SJSA1 (cell line): ENCODE data around the gene PPP6R3. TPM values are rescaled to one million over a fixed set of nuclear protein-coding genes. Genes with fewer than 3 reads are reported as not detected.
A peak's percentile ranks its signal among the peaks of the same experiment; 100 is the strongest.
"Not testable (repeated sequence)": the region's sequence is repeated elsewhere in the genome, so short reads cannot be mapped to it uniquely, and the experiment has no call there.

Source experiments
- DNase-seq, 2 experiments: peaks; one replicate each; pipeline ENCODE4 v3.0.0-alpha.2; 2015 to 2020; ENCODE audit warnings: low spot score in 2 of 2, low read depth in 1 of 2
- H3K27ac ChIP-seq: fragments of 250-450 bp; sonication (Bioruptor Pico); 2 replicates; pipeline ENCODE4 v1.5.1; 2020; ENCODE audit warnings: mild to moderate bottlenecking, moderate library complexity
- H3K27me3 ChIP-seq: fragments of 250-450 bp; sonication (Bioruptor Pico); replicated peaks from 2 replicates; pipeline ENCODE4 v1.5.1; 2020; ENCODE audit warnings: mild to moderate bottlenecking, moderate library complexity
- H3K36me3 ChIP-seq: fragments of 250-450 bp; sonication (Bioruptor Pico); 2 replicates; pipeline ENCODE4 v1.5.1; 2020; ENCODE audit warnings: mild to moderate bottlenecking
- H3K4me1 ChIP-seq: fragments of 250-450 bp; sonication (Bioruptor Pico); replicated peaks from 2 replicates; pipeline ENCODE4 v1.6.1; 2021; ENCODE audit warnings: mild to moderate bottlenecking
- H3K4me3 ChIP-seq: fragments of 250-450 bp; sonication (Bioruptor Pico); 2 replicates; pipeline ENCODE4 v1.5.1; 2020; ENCODE audit warnings: mild to moderate bottlenecking
- H3K9me3 ChIP-seq: fragments of 250-450 bp; sonication (Bioruptor Pico); replicated peaks from 2 replicates; pipeline ENCODE4 v1.5.1; 2020; ENCODE audit warnings: mild to moderate bottlenecking
- total RNA-seq: library from RNA; depleted of rRNA; stranded (reverse); fragments of >200 nt; shearing (Covaris generic); gene quantifications from 2 replicates; pipeline ENCODE4 v1.2.3, GENCODE V29; 2014

Gene PPP6R3
- total RNA-seq, 1 experiment from 2014 or later, result 279 TPM

- Histone ChIP-seq H3K36me3 (peaks cover 67% of the 10 kb centered on the region), H3K27ac (no peak overlapping the region), H3K9me3 (peaks cover 15% of the 10 kb centered on the region), H3K4me3 (no peak overlapping the region), H3K4me1 (no peaks in the 10 kb centered on the region), H3K27me3 (no peaks in the 10 kb centered on the region)
- no peak for DNase-seq
Measured at GRCh38 chr11:68429661-68430060, 30.9 kb upstream of the PPP6R3 start.

GRCh38 chr11:68430384-68430783 lies 30.2 kb upstream of the PPP6R3 start:
- no peak overlapping the region for H3K27ac ChIP-seq
- peaks cover 60% of the 10 kb centered on the region for H3K36me3 ChIP-seq
- no peaks in the 10 kb centered on the region for H3K4me1 ChIP-seq
- no peak for DNase-seq
- no peaks in the 10 kb centered on the region for H3K27me3 ChIP-seq
- H3K4me3 ChIP-seq, result no peak overlapping the region
- H3K9me3 ChIP-seq, result peaks cover 15% of the 10 kb centered on the region

GRCh38 chr11:68430801-68431200 lies 29.8 kb upstream of the PPP6R3 start:
- Histone ChIP-seq H3K9me3 (peaks cover 15% of the 10 kb centered on the region), H3K36me3 (peaks cover 60% of the 10 kb centered on the region)

GRCh38 chr11:68431984-68432645 lies 28.4 kb upstream of the PPP6R3 start:
- Histone ChIP-seq H3K27ac (no peak overlapping the region), H3K9me3 (peaks cover 15% of the 10 kb centered on the region), H3K4me3 (no peak overlapping the region), H3K36me3 (peaks cover 61% of the 10 kb centered on the region), H3K4me1 (peaks cover 6% of the 10 kb centered on the region), H3K27me3 (no peaks in the 10 kb centered on the region)
- DNase-seq, result no peak

More at GRCh38 chr11:68430801-68431200, 29.8 kb upstream of the PPP6R3 start:
- Histone ChIP-seq H3K27me3 (no peaks in the 10 kb centered on the region), H3K4me1 (no peaks in the 10 kb centered on the region), H3K27ac (no peak overlapping the region), H3K4me3 (no peak overlapping the region)
- no peak for DNase-seq

- peaks cover 19% of the 10 kb centered on the region for H3K9me3 ChIP-seq
- peaks cover 13% of the 10 kb centered on the region for H3K4me1 ChIP-seq
- H3K27ac ChIP-seq, result no peak overlapping the region
- no peak overlapping the region for H3K4me3 ChIP-seq
- no peaks in the 10 kb centered on the region for H3K27me3 ChIP-seq
- peaks cover 66% of the 10 kb centered on the region for H3K36me3 ChIP-seq
- no peak for DNase-seq
Measured at GRCh38 chr11:68432874-68433273, 27.7 kb upstream of the PPP6R3 start.

DNA sequence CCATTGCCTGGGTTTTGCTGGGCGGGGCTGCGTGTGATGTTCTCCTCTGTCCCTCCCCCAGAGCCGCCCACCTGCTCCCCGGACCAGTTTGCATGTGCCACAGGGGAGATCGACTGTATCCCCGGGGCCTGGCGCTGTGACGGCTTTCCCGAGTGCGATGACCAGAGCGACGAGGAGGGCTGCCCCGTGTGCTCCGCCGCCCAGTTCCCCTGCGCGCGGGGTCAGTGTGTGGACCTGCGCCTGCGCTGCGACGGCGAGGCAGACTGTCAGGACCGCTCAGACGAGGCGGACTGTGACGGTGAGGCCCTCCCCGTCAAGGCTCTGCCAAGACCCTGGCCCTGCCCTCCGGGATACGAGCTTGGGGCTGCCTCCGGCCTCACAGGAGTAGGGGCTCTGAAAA lies 27.0 kb upstream of the PPP6R3 start:
- no peak for DNase-seq
- Histone ChIP-seq H3K4me1 (peaks cover 14% of the 10 kb centered on the region), H3K4me3 (no peak overlapping the region), H3K36me3 (peaks cover 66% of the 10 kb centered on the region), H3K27me3 (no peaks in the 10 kb centered on the region), H3K27ac (no peak overlapping the region), H3K9me3 (peaks cover 17% of the 10 kb centered on the region)

DNA sequence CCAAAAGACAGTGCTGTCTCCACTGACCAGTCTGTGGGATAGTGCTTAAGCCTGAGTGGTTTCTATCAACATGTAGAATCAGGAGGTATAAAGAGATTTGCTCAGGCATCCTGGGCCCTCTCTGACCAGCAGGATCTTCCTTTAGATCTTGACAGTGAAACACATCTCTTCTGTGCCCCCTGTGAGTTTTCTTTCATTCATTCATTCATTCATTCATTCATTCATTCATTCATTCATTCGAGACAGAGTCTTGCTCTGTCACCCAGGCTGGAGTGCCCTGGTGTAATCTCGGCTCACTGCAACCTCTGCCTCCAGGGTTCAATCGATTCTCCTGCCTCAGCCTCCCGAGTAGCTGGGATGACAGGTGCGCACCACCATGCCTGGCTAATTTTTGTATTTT lies 26.4 kb upstream of the PPP6R3 start:
- H3K27me3 ChIP-seq, H3K4me3 ChIP-seq, H3K27ac ChIP-seq, DNase-seq: not testable (repeated sequence)
- Histone ChIP-seq H3K4me1 (peaks cover 14% of the 10 kb centered on the region), H3K9me3 (peaks cover 14% of the 10 kb centered on the region), H3K36me3 (peaks cover 69% of the 10 kb centered on the region)

- no peak for DNase-seq
- peaks cover 4% of the 10 kb centered on the region; the same call in 1 of the 2 replicates for H3K9me3 ChIP-seq
- H3K36me3 ChIP-seq, result peaks cover 62% of the 10 kb centered on the region
- peaks cover 21% of the 10 kb centered on the region for H3K4me1 ChIP-seq
- no peak overlapping the region for H3K4me3 ChIP-seq
- H3K27me3 ChIP-seq, result no peaks in the 10 kb centered on the region
- H3K27ac ChIP-seq, result no peak overlapping the region
Measured at GRCh38 chr11:68436162-68436888, 24.2 kb upstream of the PPP6R3 start.

DNA sequence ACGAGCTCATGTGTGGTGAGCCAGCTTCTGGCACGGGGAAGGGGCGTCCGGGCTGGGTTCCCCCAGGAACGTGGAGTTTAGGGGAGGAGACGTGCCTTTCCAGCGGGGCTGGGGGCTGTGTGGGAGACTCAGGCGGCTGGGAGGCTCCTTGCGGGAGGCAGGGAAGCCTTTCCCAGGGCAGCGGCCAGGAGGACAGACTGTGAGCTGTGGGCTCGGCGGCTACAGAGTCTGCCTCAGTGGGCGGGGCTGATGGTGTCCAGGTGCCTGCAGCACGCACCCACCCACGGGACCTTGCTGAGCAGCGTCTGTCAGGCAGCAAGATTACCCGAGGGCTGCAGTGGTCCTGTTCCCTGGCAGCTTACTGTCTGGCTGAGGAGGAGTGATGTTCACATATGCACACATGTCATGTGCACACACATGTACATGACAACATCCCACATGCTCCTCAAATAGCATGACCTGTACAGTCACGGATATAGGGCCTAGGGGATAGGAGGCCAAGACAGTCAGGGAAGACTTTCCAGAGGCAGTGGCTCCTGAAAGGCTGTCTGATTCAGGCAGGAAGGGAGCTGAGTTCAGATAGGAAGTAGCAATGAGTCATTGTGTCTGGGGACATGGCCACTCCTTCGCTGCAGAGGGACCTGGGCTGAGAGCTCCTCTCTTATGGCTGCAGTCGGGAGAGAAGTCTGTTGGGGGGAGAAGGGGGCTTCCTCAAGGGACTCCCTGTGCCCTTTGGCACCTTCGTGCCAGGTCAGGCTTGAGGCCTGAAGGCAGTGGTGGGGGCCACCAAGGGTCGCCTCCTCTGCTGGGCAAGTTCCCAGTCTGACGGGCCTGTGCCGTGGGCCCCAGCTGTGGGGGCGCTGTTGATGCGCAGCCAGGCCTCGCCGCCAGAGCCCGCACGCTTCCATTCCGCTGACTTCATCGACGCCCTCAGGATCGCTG lies 23.3 kb upstream of the PPP6R3 start:
- Histone ChIP-seq H3K9me3 (peaks cover 4% of the 10 kb centered on the region; the same call in 1 of the 2 replicates), H3K36me3 (peaks cover 57% of the 10 kb centered on the region), H3K4me3 (no peak overlapping the region), H3K27me3 (no peaks in the 10 kb centered on the region), H3K4me1 (peaks cover 30% of the 10 kb centered on the region), H3K27ac (peak overlapping the region; percentile 60)
- peak; percentile 50 to 80 for DNase-seq

- Histone ChIP-seq H3K4me1 (peaks cover 32% of the 10 kb centered on the region), H3K27ac (peak overlapping the region; percentile 60), H3K36me3 (peaks cover 61% of the 10 kb centered on the region), H3K4me3 (no peak overlapping the region), H3K27me3 (no peaks in the 10 kb centered on the region), H3K9me3 (peaks cover 4% of the 10 kb centered on the region; the same call in 1 of the 2 replicates)
- no peak for DNase-seq
Measured at GRCh38 chr11:68437927-68438657, 22.5 kb upstream of the PPP6R3 start.

GRCh38 chr11:68438658-68439259 lies 21.8 kb upstream of the PPP6R3 start:
- Histone ChIP-seq H3K4me1 (peaks cover 32% of the 10 kb centered on the region), H3K27me3 (no peaks in the 10 kb centered on the region), H3K27ac (no peak overlapping the region), H3K36me3 (peaks cover 56% of the 10 kb centered on the region), H3K4me3 (no peak overlapping the region), H3K9me3 (peaks cover 4% of the 10 kb centered on the region; the same call in 1 of the 2 replicates)
- DNase-seq, result no peak

- DNase-seq, result peak in 1 of 2 experiments; percentile 48
- Histone ChIP-seq H3K4me3 (no peak overlapping the region), H3K27me3 (no peaks in the 10 kb centered on the region), H3K36me3 (peaks cover 52% of the 10 kb centered on the region), H3K9me3 (peaks cover 4% of the 10 kb centered on the region; the same call in 1 of the 2 replicates), H3K4me1 (peaks cover 32% of the 10 kb centered on the region), H3K27ac (no peak overlapping the region)
Measured at GRCh38 chr11:68439355-68440065, 21.0 kb upstream of the PPP6R3 start.
